WTC11 (cell line): ENCODE data around the gene ARMH1. TPM values are rescaled to one million over a fixed set of nuclear protein-coding genes. Genes with fewer than 3 reads are reported as not detected.
"Not testable (repeated sequence)": the region's sequence is repeated elsewhere in the genome, so short reads cannot be mapped to it uniquely, and the experiment has no call there.

ENCODE experiments used
- ATAC-seq: fragments of 200-7000 bp; cut with Tn5 transposase; 2 replicates; pipeline ENCODE4 v1.10.0; 2021; ENCODE audit warnings: mild to moderate bottlenecking, moderate library complexity
- CTCF ChIA-PET: fragments of 300-600 bp; sonication (Branson Sonifier 250); formaldehyde crosslinking; loops from one replicate; lab custom pipeline; 2021; ENCODE audit warnings: antibody characterized with exemption; lab: Charles Lee
- POLR2A ChIA-PET: fragments of 350-600 bp; sonication (Branson Sonifier 250); formaldehyde crosslinking; loops from one replicate; lab custom pipeline; 2021; ENCODE audit warnings: antibody characterized with exemption; lab: Charles Lee
- DNase-seq: peaks from one replicate; pipeline ENCODE4 v3.0.0; 2021; ENCODE audit warnings: low spot score
- H3K27ac Mint-ChIP-seq: 2 replicates; pipeline ENCODE4 v1.8.0; 2021; ENCODE audit warnings: mixed read lengths
- H3K27me3 Mint-ChIP-seq: 2 replicates; pipeline ENCODE4 v1.8.0; 2021; ENCODE audit warnings: low read depth, mild to moderate bottlenecking, moderate library complexity, mixed read lengths
- H3K36me3 Mint-ChIP-seq: 2 replicates; pipeline ENCODE4 v1.8.0; 2021; ENCODE audit warnings: mixed read lengths
- H3K4me1 Mint-ChIP-seq: 2 replicates; pipeline ENCODE4 v1.8.0; 2022; ENCODE audit warnings: mixed read lengths
- H3K4me3 Mint-ChIP-seq: 2 replicates; pipeline ENCODE4 v1.8.0; 2021; ENCODE audit warnings: mild to moderate bottlenecking, moderate library complexity, mixed read lengths
- H3K9me3 Mint-ChIP-seq: 2 replicates; pipeline ENCODE4 v1.8.0; 2021; ENCODE audit warnings: mixed read lengths
- E2F4 ChIP-seq: sonication (generic); formaldehyde crosslinking; IDR thresholded peaks from 2 replicates; pipeline ENCODE4 v1.8.1; 2022; ENCODE audit warnings: low read depth, mild to moderate bottlenecking, moderate library complexity, missing genetic modification reagents, borderline replicate concordance
- ERG ChIP-seq: fragments of 250-450 bp; sonication (Bioruptor Pico); IDR thresholded peaks from 2 replicates; pipeline ENCODE4 v1.8.0; 2021; ENCODE audit warnings: mild to moderate bottlenecking
- ESRRA ChIP-seq: sonication (generic); formaldehyde crosslinking; IDR thresholded peaks from 2 replicates; pipeline ENCODE4 v1.8.1; 2022; ENCODE audit warnings: mild to moderate bottlenecking, missing genetic modification reagents, borderline replicate concordance
- FOXJ3 ChIP-seq: sonication (generic); formaldehyde crosslinking; IDR thresholded peaks from 2 replicates; pipeline ENCODE4 v1.9.0; 2021; ENCODE audit warnings: missing genetic modification reagents, mild to moderate bottlenecking, borderline replicate concordance
- FOXP1 ChIP-seq: sonication (generic); formaldehyde crosslinking; IDR thresholded peaks from 2 replicates; pipeline ENCODE4 v1.8.0; 2022; ENCODE audit warnings: missing genetic modification reagents, mild to moderate bottlenecking, moderate library complexity, borderline replicate concordance
- GABPB1 ChIP-seq: sonication (generic); formaldehyde crosslinking; IDR thresholded peaks from 2 replicates; pipeline ENCODE4 v1.8.1; 2023; ENCODE audit warnings: mild to moderate bottlenecking, missing genetic modification reagents
- GTF2I ChIP-seq: fragments of 250-450 bp; sonication (Bioruptor Pico); conservative IDR thresholded peaks from 2 replicates; pipeline ENCODE4 v1.4.0; 2021; ENCODE audit warnings: mild to moderate bottlenecking
- MAX ChIP-seq: sonication (generic); formaldehyde crosslinking; IDR thresholded peaks from 2 replicates; pipeline ENCODE4 v1.8.0; 2022; ENCODE audit warnings: mild to moderate bottlenecking, missing genetic modification reagents
- RELA ChIP-seq: sonication (generic); formaldehyde crosslinking; IDR thresholded peaks from 2 replicates; pipeline ENCODE4 v1.8.1; 2022; ENCODE audit warnings: missing genetic modification reagents, mild to moderate bottlenecking, borderline replicate concordance
- SP1 ChIP-seq: sonication (generic); formaldehyde crosslinking; conservative IDR thresholded peaks from 2 replicates; pipeline ENCODE4 v1.8.1; 2022; ENCODE audit warnings: missing genetic modification reagents
- TCF7 ChIP-seq: sonication (generic); formaldehyde crosslinking; IDR thresholded peaks from 2 replicates; pipeline ENCODE4 v1.8.0; 2022; ENCODE audit warnings: mild to moderate bottlenecking, low read depth, missing genetic modification reagents, moderate library complexity
- TEAD1 ChIP-seq: sonication (generic); formaldehyde crosslinking; IDR thresholded peaks from 2 replicates; pipeline ENCODE4 v1.8.0; 2022; ENCODE audit warnings: mild to moderate bottlenecking, missing genetic modification reagents
- ZBTB21 ChIP-seq: sonication (generic); formaldehyde crosslinking; IDR thresholded peaks from 2 replicates; pipeline ENCODE4 v1.8.1; 2023; ENCODE audit warnings: mild to moderate bottlenecking, missing genetic modification reagents, borderline replicate concordance
- ZNF232 ChIP-seq: sonication (generic); formaldehyde crosslinking; IDR thresholded peaks from 2 replicates; pipeline ENCODE4 v1.8.0; 2022; ENCODE audit warnings: mild to moderate bottlenecking, missing genetic modification reagents
- ZNF281 ChIP-seq: sonication (generic); formaldehyde crosslinking; IDR thresholded peaks from 2 replicates; pipeline ENCODE4 v1.8.0; 2023; ENCODE audit warnings: mild to moderate bottlenecking, missing genetic modification reagents
- ZNF396 ChIP-seq: fragments of 250-450 bp; sonication (Bioruptor Pico); IDR thresholded peaks from 2 replicates; pipeline ENCODE4 v1.8.0; 2021; ENCODE audit warnings: mild to moderate bottlenecking, moderate library complexity, borderline replicate concordance
- ZNF416 ChIP-seq: fragments of 250-450 bp; sonication (Bioruptor Pico); IDR thresholded peaks from 2 replicates; pipeline ENCODE4 v1.9.0; 2021; ENCODE audit warnings: mild to moderate bottlenecking, inconsistent platforms
- ZNF425 ChIP-seq: fragments of 250-450 bp; sonication (Bioruptor Pico); conservative IDR thresholded peaks from 2 replicates; pipeline ENCODE4 v1.9.0; 2021; ENCODE audit warnings: mild to moderate bottlenecking
- total RNA-seq: library from RNA; stranded (reverse); gene quantifications from 3 replicates; pipeline ENCODE4 v1.2.3, GENCODE V29; 2021

Gene ARMH1
- total RNA-seq, 1 experiment from 2014 or later = 0.74 TPM

GRCh38 chr1:44733784-44734183 lies 59.3 kb downstream of the ARMH1 start:
- Mint-ChIP-seq H3K27ac (no peak overlapping the region), H3K27me3 (no peaks in the 10 kb centered on the region)
- ATAC-seq = no peak

GRCh38 chr1:44735992-44736391 lies 61.5 kb downstream of the ARMH1 start:
- H3K9me3 Mint-ChIP-seq = peaks cover 8% of the 10 kb centered on the region
- POLR2A ChIA-PET = no interaction called here
- CTCF ChIA-PET = no interaction called here
- H3K36me3 Mint-ChIP-seq = peaks cover 7% of the 10 kb centered on the region
- H3K27me3 Mint-ChIP-seq = no peaks in the 10 kb centered on the region
- no peak for ATAC-seq
- no peak for TF ChIP-seq ESRRA
- no peak for TF ChIP-seq GABPB1 (CRISPR knock-in tag)
- TF ChIP-seq FOXJ3 = no peak
- no peak for TF ChIP-seq SP1
- TF ChIP-seq ZNF281 = no peak
- no peak for TF ChIP-seq MAX (CRISPR knock-in tag)
- TF ChIP-seq TEAD1 = no peak
- TF ChIP-seq ERG (CRISPR knock-in tag) = no peak
- TF ChIP-seq ZBTB21 (CRISPR knock-in tag) = no peak
- TF ChIP-seq ZNF396 (CRISPR knock-in tag) = no peak
- TF ChIP-seq ZNF425 (CRISPR knock-in tag) = no peak
- no peak for TF ChIP-seq ZNF232 (CRISPR knock-in tag)
- no peak for TF ChIP-seq FOXP1 (CRISPR knock-in tag)
- TF ChIP-seq E2F4 (CRISPR knock-in tag) = no peak
- no peak overlapping the region for H3K27ac Mint-ChIP-seq
- peaks cover 23% of the 10 kb centered on the region for H3K4me1 Mint-ChIP-seq
- H3K4me3 Mint-ChIP-seq = no peak overlapping the region
- DNase-seq = no peak

More at GRCh38 chr1:44733784-44734183, 59.3 kb downstream of the ARMH1 start:
- DNase-seq = no peak
- TF ChIP-seq ZNF416 (CRISPR knock-in tag) = no peak
- TF ChIP-seq GTF2I (CRISPR knock-in tag) = no peak
- TF ChIP-seq RELA (CRISPR knock-in tag) = no peak
- TF ChIP-seq TCF7 (CRISPR knock-in tag) = no peak
- ChIA-PET CTCF (no interaction called here), POLR2A (no interaction called here)
- H3K4me1 Mint-ChIP-seq = peaks cover 19% of the 10 kb centered on the region
- H3K4me3 Mint-ChIP-seq = no peak overlapping the region
- H3K36me3 Mint-ChIP-seq = no peaks in the 10 kb centered on the region
- H3K9me3 Mint-ChIP-seq = peaks cover 6% of the 10 kb centered on the region; the same call in 1 of the 2 replicates

GRCh38 chr1:44738953-44739306 lies 64.4 kb downstream of the ARMH1 start:
- CTCF ChIA-PET, DNase-seq, POLR2A ChIA-PET, H3K27me3 Mint-ChIP-seq, H3K9me3 Mint-ChIP-seq, ATAC-seq: not testable (repeated sequence)
- Mint-ChIP-seq H3K36me3 (peaks cover 27% of the 10 kb centered on the region), H3K4me3 (peak overlapping the region; percentile 99), H3K4me1 (peaks cover 12% of the 10 kb centered on the region), H3K27ac (peak overlapping the region; percentile 97)
